GM12872 (cell line): ENCODE results near the gene ITIH4.
A peak's percentile ranks its signal among the peaks of the same experiment; 100 is the strongest.

Experiments
- TF ChIP-seq, protein P1 (sequence below): IDR thresholded peaks from 3 replicates; pipeline ENCODE4 v1.5.1; 2011; ENCODE audit warnings: low read depth, mild to moderate bottlenecking, low read length, moderate library complexity; ENCODE audit not compliant: insufficient read depth

The ITIH4 gene

DNA sequence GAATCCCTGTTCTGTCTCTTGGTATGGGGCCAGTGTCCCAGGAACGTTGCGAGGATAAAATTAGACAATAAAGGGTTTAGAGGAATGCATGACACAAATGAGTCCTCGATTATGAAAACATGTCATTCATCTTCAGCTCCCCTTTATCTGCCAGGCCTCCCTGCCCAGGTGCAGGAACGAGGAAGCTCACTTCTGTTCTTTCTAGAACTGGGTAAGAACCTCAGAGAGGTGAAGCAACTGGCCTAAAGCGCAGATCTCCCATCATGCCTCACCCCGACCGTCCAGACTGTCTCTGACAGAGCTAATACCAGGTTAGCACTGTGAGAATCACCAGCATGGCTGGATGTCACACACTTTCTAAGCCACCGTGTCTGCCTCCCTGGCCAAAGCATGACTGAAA lies 54.6 kb downstream of the ITIH4 start:
- TF ChIP-seq, protein P1, sequence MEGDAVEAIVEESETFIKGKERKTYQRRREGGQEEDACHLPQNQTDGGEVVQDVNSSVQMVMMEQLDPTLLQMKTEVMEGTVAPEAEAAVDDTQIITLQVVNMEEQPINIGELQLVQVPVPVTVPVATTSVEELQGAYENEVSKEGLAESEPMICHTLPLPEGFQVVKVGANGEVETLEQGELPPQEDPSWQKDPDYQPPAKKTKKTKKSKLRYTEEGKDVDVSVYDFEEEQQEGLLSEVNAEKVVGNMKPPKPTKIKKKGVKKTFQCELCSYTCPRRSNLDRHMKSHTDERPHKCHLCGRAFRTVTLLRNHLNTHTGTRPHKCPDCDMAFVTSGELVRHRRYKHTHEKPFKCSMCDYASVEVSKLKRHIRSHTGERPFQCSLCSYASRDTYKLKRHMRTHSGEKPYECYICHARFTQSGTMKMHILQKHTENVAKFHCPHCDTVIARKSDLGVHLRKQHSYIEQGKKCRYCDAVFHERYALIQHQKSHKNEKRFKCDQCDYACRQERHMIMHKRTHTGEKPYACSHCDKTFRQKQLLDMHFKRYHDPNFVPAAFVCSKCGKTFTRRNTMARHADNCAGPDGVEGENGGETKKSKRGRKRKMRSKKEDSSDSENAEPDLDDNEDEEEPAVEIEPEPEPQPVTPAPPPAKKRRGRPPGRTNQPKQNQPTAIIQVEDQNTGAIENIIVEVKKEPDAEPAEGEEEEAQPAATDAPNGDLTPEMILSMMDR = no peak

DNA sequence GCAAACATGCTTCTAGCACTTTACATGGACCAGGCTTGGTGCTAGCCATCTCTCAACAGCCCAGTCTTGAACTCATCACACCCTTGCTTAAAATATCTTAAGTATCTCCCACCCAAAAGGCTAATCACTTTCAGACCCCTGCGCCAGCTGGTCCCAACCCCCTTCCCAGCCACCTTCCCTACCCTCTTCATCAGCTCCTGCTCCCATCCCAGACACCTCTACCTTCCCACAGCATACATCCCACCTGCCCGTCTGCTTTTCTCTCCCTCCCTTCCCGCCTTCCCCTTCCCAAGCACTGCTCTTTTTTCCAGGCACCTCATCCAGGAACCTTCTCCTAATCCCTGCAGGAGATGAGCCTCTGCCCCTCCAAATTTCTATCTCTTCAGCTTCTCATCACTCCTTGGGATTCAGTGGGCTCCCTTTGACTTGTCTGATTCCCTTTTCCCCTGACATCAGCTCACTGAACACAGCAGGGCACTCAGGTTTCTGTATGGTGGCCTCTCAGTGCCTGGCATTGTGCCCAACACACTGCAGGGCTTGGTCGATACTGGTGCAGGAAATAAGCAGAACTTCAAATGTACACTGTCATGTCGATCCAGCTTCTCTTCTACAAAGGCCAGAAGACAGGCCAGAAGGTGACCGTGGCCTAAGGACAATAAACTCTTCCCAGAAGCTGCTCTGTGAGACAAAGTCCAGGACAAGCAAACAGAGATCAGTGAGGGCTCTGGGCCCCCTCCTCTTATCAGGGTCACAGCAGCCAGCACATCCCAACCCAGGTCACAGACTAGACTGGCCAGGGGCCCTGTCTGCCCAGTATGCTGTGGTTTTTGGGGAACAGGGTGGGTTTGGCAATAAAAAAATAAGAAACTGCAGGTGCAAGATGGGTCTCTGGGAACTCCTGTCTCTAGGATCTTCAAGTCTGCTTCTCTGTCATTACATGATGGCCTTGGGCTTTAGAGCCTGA lies 55.3 kb downstream of the ITIH4 start:
- TF ChIP-seq, protein P1 = no peak

DNA sequence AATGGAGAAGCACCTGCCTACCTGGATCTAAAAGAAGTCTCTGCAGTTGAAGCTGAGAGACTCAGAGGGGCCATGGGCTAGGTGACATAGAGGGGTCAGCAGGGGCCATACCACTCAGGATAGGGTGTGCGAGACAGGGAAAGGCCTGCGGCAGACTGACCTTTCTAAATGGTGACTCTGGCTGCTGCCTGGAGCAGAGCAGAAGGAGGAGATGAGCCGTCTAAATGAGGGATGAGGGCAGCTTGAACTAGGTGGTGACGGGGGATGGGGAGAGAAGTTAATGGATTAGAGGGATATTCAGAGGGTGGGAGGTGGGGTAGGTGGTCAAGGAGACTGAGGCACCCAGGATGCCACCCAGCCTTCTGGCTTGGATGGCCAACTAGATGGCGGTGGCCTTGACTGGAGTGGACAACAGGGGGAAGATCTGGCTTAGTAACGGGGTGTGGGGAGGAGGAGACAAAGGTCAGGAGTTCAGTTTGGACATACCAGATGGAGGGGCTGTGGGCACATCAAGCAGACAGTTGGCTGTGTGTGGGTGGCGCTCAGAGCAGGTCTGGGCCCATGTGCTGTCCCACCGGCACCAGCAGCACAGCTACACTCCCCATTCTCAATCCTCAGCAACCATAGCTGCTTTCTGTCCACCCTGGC lies 56.3 kb downstream of the ITIH4 start:
- TF ChIP-seq, protein P1 = no peak

DNA sequence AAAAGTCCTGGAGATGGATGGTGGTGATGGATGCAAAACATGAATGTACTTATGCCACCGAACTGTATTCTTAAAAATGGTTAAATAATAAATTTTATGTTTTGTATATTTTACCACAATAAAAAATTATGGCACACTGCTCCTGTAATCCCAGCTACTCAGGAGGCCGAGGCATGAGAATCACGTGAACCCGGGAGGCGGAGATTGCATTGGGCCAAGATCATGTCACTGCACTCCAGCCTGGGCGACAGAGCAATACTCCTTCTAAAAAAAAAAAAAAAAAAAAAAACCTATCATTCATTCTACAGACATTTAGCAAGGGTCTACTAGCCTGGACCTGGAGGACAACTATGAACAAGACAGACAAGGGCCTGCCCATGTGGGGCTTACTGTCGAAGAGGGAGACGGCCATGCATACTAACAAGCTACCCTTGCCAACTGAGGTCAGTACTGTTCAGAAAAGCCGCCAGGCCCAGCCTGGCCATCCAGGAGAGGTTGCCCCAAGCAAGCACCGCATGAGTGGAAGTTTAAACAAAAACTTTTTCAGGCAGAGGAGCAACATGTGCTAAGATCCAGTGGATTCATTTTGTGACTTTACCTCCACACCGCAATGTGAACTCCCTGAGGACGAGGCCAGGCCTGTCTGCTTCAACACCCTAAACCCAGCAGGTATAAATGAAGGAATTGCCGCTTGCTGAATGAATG lies 57.0 kb downstream of the ITIH4 start:
- TF ChIP-seq, protein P1 = no peak

DNA sequence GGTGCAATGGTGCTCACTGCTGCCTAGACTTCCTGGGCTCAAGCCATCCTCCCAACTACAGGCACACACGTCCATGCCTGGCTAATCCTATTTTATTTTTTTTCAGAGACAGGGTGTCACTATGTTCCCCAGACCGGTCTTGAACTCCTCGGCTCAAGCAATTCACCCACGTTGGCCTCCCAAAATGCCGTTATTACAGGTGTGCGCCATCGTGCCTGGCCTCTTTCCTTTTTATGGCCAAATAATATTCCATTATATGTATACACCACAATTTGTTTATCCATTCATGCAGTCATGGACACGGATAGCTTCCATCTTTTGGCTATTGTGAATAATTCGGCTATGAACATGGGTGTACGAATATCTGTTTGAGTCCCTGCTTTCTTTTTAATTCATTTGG lies 58.8 kb downstream of the ITIH4 start:
- TF ChIP-seq, protein P1 = no peak

DNA sequence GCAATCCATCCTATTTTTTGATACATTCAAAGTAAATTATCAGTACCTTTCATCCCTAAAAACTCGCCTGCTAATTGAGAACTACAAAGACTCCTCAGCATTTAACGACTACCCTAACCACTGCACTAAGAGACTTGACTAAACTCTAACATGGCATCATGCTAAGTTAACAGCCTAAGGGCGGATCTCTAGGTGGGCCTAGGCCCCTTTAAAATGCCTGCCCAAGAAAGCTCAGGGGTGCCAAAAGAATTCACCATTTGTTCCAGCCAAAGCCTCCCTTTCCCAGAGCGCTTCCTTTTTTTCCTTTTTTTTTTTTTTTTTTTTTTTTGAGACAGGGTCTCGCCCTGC lies 59.2 kb downstream of the ITIH4 start:
- TF ChIP-seq, protein P1 = no peak

DNA sequence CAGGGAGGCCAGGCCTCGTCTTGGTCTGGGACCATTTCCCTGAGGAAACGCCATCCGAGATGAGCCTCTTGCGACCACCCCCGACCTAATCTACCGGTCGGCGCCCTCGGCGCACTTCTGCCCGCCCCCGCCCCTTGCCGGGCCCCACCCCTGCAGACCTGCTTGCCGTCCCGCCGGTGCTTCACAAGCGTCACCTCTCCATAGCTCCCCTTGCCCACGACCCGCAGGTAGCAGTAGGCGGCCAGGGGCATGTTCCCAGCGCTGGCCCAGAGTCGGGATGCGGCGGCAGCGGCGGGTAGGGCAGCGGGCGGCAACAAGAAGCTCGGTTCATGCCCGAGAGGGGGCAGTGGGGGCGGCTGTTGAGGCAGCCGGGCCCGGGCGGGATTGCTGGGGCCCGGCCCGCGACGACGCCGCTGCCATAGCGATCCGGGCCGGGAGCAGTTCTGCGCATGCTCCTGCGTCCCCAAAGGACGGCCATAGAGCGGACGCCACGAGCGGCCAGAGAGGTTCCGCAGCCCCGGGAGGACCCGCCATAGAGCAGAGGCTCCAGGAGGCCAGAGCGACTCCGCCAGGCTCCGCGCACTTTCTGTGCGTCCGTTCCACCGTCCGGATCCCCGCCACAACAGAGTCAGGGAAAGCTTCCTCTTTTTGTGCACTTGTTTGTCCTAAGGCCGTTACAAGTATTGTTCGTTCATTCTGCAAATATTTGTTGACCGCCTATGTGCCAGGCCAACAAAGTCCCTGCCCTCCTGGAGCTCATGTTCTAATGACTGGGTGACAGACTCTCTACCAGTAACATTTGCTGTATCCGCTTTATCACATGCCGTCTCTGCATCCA lies 59.8 kb downstream of the ITIH4 start, which contains the start of gene NEK4:
Gene NEK4 (minus strand): TSS at position 445 of the 838 bp plus-strand sequence. CDS start 194 bp downstream, at position 251.
- TF ChIP-seq, protein P1 = 0 out of 3 replicates have a peak, but pooled peaks have one; percentile 12
